ENCODE results near the gene PRIMA1. TPM values are rescaled to one million over a fixed set of nuclear protein-coding genes. Genes with fewer than 3 reads are reported as not detected.

The PRIMA1 gene
- total RNA-seq, 4 donors from 2014 or later: 14.0 to 28.8 (median 16.4) TPM

DNA sequence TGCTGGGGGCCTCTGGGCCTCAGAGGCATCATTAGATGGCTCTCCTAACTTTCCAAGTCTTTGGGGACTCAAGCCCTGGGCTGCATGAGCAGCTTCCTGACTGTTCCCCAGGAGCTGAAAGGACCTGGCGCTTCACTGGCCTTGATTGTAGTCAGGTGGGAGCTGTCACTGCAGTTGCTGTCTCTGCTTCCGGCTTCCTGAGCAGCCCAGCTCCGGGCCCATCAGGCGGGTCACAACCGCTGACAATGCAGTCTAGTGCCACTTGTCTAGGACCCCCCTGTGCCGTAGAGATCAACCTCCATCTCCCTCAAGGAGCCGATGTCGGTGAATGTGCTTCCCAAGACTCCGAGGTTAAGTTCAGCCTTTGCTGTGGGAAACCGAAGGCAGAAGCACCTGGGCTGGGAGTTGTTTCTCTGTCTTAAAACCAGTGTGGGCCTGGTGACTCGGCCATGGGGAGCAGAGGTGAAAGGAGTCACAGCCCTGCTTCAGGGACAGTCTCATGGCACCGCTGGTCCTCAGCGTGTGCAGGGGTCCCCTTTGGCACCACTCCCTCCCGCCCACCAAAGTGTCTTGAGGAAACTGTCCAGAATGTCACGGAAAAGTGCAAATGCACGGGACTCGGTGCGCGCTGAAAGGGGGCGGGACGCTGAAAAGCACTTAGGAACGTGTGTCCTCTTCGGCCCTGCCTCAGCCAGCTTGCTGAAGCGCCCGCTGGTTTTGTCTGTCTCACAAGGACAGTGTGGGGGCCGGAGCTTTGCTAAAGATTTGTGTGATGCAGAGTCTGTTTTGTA is 44.8 kb downstream of the PRIMA1 start:
- Histone ChIP-seq H3K27ac (peak overlapping the region in 3 of 4 donors; percentile 45 to 75 (median 51)), H3K9me3 (no peaks in the 10 kb centered on the region), H3K4me1 (peaks cover 0 to 38% (median 10%) of the 10 kb centered on the region in 3 donors), H3K27me3 (no peaks in the 10 kb centered on the region), H3K4me3 (no peak overlapping the region), H3K36me3 (peaks cover 0 to 9% of the 10 kb centered on the region in 2 donors)
- 70 to 80% methylated on average over 3 to 5 of the region's 26 CpGs for WGBS, 2 donors (ENCODE audit: low coverage in 1 of 2)
- TF ChIP-seq, protein P1, sequence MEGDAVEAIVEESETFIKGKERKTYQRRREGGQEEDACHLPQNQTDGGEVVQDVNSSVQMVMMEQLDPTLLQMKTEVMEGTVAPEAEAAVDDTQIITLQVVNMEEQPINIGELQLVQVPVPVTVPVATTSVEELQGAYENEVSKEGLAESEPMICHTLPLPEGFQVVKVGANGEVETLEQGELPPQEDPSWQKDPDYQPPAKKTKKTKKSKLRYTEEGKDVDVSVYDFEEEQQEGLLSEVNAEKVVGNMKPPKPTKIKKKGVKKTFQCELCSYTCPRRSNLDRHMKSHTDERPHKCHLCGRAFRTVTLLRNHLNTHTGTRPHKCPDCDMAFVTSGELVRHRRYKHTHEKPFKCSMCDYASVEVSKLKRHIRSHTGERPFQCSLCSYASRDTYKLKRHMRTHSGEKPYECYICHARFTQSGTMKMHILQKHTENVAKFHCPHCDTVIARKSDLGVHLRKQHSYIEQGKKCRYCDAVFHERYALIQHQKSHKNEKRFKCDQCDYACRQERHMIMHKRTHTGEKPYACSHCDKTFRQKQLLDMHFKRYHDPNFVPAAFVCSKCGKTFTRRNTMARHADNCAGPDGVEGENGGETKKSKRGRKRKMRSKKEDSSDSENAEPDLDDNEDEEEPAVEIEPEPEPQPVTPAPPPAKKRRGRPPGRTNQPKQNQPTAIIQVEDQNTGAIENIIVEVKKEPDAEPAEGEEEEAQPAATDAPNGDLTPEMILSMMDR (IDR thresholded peaks at IDR 0.05): no peak
- no peak for TF ChIP-seq EP300 (IDR thresholded peaks at IDR 0.05)
- no peak for TF ChIP-seq POLR2AphosphoS5 (IDR thresholded peaks at IDR 0.05)
- TF ChIP-seq POLR2A (IDR thresholded peaks at IDR 0.05): no peak
- no peak for ATAC-seq

DNA sequence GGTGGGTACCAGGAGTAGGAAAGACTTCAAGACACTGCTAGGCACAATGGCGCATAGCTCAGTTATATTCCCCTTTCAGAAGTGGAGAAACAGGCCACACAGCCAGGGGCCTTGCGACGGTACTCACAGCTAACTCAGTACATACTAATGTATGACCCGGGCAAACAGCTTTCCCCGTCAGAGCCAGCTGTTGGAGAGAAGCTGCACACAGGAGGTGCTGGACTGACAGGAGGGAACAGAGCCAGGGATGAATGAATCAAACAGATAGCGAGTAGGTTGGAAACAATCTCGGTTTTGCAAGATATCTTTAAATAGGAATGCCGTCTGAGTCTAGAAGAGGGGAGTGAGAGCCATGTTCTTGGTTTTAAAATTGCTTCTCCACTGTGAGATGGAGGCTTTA is 45.5 kb downstream of the PRIMA1 start:
- Histone ChIP-seq H3K4me1 (peaks cover 0 to 45% (median 10%) of the 10 kb centered on the region in 3 donors), H3K36me3 (peaks cover 0 to 4% of the 10 kb centered on the region in 2 donors), H3K9me3 (no peaks in the 10 kb centered on the region), H3K4me3 (no peak overlapping the region), H3K27me3 (no peaks in the 10 kb centered on the region), H3K27ac (peak overlapping the region in 3 of 4 donors; percentile 45 to 75 (median 51))
- ATAC-seq: peak; percentile 39
- TF ChIP-seq POLR2AphosphoS5 (IDR thresholded peaks at IDR 0.05): peak; percentile 20
- no peak for TF ChIP-seq POLR2A (IDR thresholded peaks at IDR 0.05)
- 4 to 49% methylated on average over 4 to 7 of the region's 8 CpGs for WGBS, 2 donors (ENCODE audit: low coverage in 1 of 2)

DNA sequence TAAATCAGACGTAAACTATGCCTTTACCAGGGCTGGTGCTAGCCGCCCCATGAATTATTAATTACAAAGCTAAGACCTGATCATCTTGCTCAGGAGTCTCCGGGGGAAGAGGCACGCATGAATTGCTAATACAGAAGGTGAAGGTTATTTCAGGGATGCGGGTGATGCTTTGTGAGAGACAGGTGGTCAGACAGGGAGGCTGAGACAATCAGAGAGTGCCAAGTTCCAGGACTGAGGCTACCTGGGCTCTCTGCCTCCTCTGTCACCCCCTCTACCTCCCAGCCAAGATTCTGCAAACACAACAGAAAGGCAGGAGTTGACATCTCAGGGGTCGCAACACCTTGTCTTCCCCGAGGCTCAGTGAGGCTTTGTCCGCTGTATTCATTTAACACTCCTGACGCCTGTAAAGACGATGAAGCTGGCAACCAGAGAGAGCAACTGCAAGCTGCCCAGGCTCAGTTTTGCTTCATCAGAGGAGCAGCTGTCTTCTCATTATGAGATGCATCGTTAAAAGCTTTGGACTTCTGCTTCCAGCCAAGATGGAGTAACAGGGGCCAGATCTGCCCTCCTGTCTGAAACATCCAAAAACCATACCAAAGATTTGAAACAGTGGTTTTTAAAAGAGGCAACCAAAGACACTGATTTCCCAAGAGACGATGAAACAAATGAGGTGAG is 46.6 kb downstream of the PRIMA1 start:
- 77 to 89% methylated on average over 4 to 9 of the region's 12 CpGs for WGBS, 2 donors (ENCODE audit: low coverage in 1 of 2)
- Histone ChIP-seq H3K27ac (peak overlapping the region in 2 of 4 donors; percentile 51 to 75), H3K27me3 (no peaks in the 10 kb centered on the region), H3K36me3 (peaks cover 0 to 2% of the 10 kb centered on the region in 2 donors), H3K9me3 (no peaks in the 10 kb centered on the region), H3K4me3 (no peak overlapping the region), H3K4me1 (peaks cover 0 to 48% (median 10%) of the 10 kb centered on the region in 3 donors)
- no peak for ATAC-seq
- TF ChIP-seq EP300 (IDR thresholded peaks at IDR 0.05) (no peak), POLR2A (IDR thresholded peaks at IDR 0.05) (no peak)

DNA sequence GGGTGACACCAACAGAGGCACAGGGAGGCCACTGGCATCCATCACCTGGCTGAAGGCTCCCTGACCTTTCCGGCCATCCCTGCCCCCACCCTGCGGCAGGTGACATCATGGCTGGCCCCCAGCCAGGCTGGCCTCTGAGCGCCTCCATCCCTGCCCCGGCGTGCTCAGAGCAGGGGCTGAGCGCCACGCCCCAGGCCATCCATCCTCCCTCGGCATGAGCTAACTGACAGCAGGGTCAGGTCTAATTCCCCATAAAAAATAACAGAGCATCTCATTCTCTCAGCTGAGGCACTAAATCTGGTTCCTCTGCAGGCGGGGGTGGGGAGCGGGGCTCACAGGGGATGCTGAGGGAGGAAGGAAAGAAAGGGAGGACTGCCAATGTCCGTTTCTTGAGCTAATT is 50.7 kb downstream of the PRIMA1 start:
- peaks cover 0 to 25% of the 10 kb centered on the region in 2 donors for H3K36me3 ChIP-seq
- no peak for TF ChIP-seq EP300 (IDR thresholded peaks at IDR 0.05)
- ATAC-seq: no peak
- 50 to 60% methylated on average over 1 to 2 of the region's 11 CpGs for WGBS, 2 donors (ENCODE audit: low coverage in 1 of 2)
- no peak overlapping the region for H3K4me3 ChIP-seq
- H3K9me3 ChIP-seq: no peaks in the 10 kb centered on the region
- peaks cover 0 to 26% (median 3%) of the 10 kb centered on the region in 3 donors for H3K4me1 ChIP-seq
- no peaks in the 10 kb centered on the region for H3K27me3 ChIP-seq
- peak overlapping the region in 2 of 4 donors; percentile 26 to 28 for H3K27ac ChIP-seq

DNA sequence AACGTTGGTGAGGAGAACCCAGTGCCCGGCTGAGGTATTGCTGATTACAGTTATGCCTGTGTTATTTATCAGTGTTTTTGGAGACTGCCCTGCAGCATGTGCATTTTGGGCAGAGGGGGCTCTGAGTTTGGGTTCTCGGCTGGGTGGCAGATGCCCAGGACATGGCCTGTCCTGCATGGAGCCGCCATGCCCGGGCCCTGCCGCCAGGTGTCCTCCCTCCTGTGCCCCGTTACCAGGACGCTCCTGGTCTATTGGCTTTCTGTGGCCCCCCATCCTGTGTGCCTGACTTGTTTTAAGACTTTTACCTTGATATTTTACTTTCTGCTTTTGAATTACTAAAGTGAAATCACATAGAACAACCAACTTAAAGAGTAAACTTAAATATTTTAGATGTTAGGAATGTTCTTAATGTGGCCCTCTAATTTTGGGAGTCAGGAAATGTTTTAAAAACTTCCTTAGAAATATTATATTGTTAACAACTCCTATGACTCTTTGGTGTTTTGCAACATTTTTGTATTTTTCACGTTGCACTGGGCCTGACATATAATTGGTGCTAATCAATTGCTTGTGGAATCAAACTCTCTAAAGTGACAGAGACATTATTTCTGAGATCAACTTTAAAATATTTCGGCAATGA is 51.8 kb downstream of the PRIMA1 start:
- H3K27me3 ChIP-seq: no peaks in the 10 kb centered on the region
- H3K4me3 ChIP-seq: no peak overlapping the region
- peaks cover 0 to 14% (median 0%) of the 10 kb centered on the region in 3 donors for H3K4me1 ChIP-seq
- H3K9me3 ChIP-seq: no peaks in the 10 kb centered on the region
- peaks cover 0 to 35% of the 10 kb centered on the region in 2 donors for H3K36me3 ChIP-seq
- 68 to 100% methylated on average over 1 to 10 of the region's 10 CpGs for WGBS, 2 donors (ENCODE audit: low coverage in 1 of 2)
- ATAC-seq: no peak
- H3K27ac ChIP-seq: no peak overlapping the region
- TF ChIP-seq, protein P1 (IDR thresholded peaks at IDR 0.05): peak in 3 of 4 experiments; percentile 22 to 51 (median 29)
- TF ChIP-seq EP300 (IDR thresholded peaks at IDR 0.05): no peak

DNA sequence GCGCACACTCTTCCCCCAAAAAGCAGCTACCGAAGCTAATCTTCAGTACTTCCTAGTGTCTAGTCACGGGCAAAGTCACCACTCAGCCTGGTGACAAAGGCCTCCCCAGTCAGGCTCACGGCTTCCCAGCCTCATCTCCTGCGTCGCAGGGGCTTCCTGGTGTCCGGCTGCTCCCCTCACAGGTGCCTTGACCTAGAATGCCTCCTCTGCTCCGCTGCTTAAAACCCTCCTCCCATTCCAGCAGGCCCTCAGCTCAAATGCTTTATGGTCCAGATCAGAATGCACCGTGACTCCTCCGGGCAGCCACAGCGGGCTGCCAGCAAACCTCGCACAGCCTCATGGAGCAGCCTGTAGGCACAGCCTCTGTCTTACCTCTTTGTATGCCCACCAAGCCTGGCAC is 53.1 kb downstream of the PRIMA1 start:
- TF ChIP-seq POLR2AphosphoS5 (IDR thresholded peaks at IDR 0.05): no peak
- TF ChIP-seq, protein P1 (IDR thresholded peaks at IDR 0.05): no peak
- TF ChIP-seq POLR2A (IDR thresholded peaks at IDR 0.05): no peak
- TF ChIP-seq EP300 (IDR thresholded peaks at IDR 0.05): no peak
- Histone ChIP-seq H3K27me3 (no peaks in the 10 kb centered on the region), H3K36me3 (peaks cover 0 to 44% of the 10 kb centered on the region in 2 donors), H3K9me3 (no peaks in the 10 kb centered on the region), H3K4me1 (peaks cover 0 to 11% (median 0%) of the 10 kb centered on the region in 3 donors), H3K4me3 (no peak overlapping the region), H3K27ac (no peak overlapping the region)
- no peak for ATAC-seq
- WGBS, 2 donors (ENCODE audit: low coverage in 1 of 2): 93% methylated on average over 4 of the region's 12 CpGs; no CpG with 5 or more reads in 1 of the 2 donors
